ENCODE data around the gene HPF1. TPM values are rescaled to one million over a fixed set of nuclear protein-coding genes. Genes with fewer than 3 reads are reported as not detected.

The HPF1 gene
- total and polyA plus RNA-seq, 10 donors, result 15.7 to 47.6 (median 22.4) TPM

DNA sequence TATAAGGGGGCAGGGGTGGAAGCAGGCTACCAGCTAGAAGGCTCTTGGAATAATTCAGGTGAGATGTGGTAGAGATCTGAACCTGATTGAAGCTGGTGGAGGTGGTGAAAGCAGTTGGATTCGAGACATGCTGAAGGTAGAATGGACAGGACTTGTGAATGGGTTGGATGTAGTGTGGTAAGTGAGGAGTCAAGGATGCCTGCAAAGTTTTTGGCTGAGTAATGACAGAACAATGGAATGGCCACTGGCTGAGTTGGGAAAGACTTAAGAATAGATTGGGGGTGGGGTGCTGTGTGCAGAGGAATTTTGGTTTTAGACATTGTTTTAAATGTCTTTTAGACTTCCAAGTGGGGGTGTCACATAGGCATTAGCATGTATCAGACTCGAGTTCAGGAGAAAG is 33.5 kb downstream of the HPF1 start:
- Histone ChIP-seq H3K4me1 (no peaks in the 10 kb centered on the region), H3K4me3 (no peak overlapping the region), H3K9me3 (no peaks in the 10 kb centered on the region), H3K27me3 (replicated peaks in 1 of 7) (no peaks in the 10 kb centered on the region), H3K36me3 (peaks cover 0 to 67% (median 9%) of the 10 kb centered on the region in 6 donors), H3K27ac (no peak overlapping the region)
- intact Hi-C loops (cut with DNase I; ENCODE audit: low total_unique reads), result no loop called here
- TF ChIP-seq CTCF (IDR thresholded peaks at IDR 0.05 in 8 of 11, conservative IDR thresholded peaks at IDR 0.05 in 3 of 11) (no peak), POLR2A (IDR thresholded peaks at IDR 0.05) (no peak), POLR2AphosphoS5 (IDR thresholded peaks at IDR 0.05) (no peak)
- WGBS, 5 donors, result 88 to 96% (median 89%) methylated on average over 2 of the region's 2 CpGs
- no peak for DNase-seq

- Histone ChIP-seq H3K4me3 (no peak overlapping the region), H3K4me1 (no peaks in the 10 kb centered on the region), H3K36me3 (peaks cover 0 to 66% (median 10%) of the 10 kb centered on the region in 6 donors), H3K27me3 (replicated peaks in 1 of 7) (no peaks in the 10 kb centered on the region), H3K9me3 (no peaks in the 10 kb centered on the region), H3K27ac (no peak overlapping the region)
- TF ChIP-seq CTCF (IDR thresholded peaks at IDR 0.05 in 8 of 11, conservative IDR thresholded peaks at IDR 0.05 in 3 of 11) (no peak), POLR2A (IDR thresholded peaks at IDR 0.05) (no peak), POLR2AphosphoS5 (IDR thresholded peaks at IDR 0.05) (no peak)
- 92 to 95% (median 93%) methylated on average over 9 of the region's 9 CpGs for WGBS, 5 donors
- DNase-seq, result no peak
- intact Hi-C loops (cut with DNase I; ENCODE audit: low total_unique reads), result no loop called here
These were observed 34.4 kb downstream of the HPF1 start for GRCh38 chr4:169723207-169723965.

GRCh38 chr4:169720529-169720928 is 37.2 kb downstream of the HPF1 start:
- 88 to 96% (median 96%) methylated on average over 7 of the region's 7 CpGs for WGBS, 5 donors
- Histone ChIP-seq H3K27me3 (replicated peaks in 1 of 7) (no peaks in the 10 kb centered on the region), H3K4me3 (no peak overlapping the region), H3K36me3 (peaks cover 0 to 73% (median 19%) of the 10 kb centered on the region in 6 donors), H3K27ac (no peak overlapping the region), H3K9me3 (no peaks in the 10 kb centered on the region), H3K4me1 (no peaks in the 10 kb centered on the region)
- DNase-seq, result no peak
- intact Hi-C loops (cut with DNase I; ENCODE audit: low total_unique reads), result no loop called here
- TF ChIP-seq POLR2A (IDR thresholded peaks at IDR 0.05) (no peak), CTCF (IDR thresholded peaks at IDR 0.05 in 8 of 11, conservative IDR thresholded peaks at IDR 0.05 in 3 of 11) (no peak), POLR2AphosphoS5 (IDR thresholded peaks at IDR 0.05) (no peak)

DNA sequence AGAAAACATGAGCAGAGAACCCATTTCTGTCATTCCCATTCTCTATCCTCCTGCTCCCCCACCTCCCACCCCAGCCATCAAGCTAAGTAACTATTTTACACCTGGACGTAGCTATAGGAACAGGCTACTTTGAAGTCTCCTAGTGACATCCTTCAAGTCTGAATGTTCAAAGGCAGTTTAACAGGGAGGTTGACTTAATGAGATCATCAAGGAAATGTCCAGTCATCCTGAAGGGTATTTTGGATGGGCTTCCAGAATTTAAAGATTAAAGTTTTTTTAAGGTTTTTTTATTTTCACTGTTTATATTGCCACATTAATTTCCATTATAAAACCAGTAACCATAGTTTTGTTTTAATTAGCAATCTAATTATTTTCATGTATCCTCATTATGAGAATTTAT is 41.1 kb downstream of the HPF1 start:
- 84 to 97% (median 90%) methylated on average over 1 of the region's 1 CpG for WGBS, 5 donors
- H3K9me3 ChIP-seq, result no peaks in the 10 kb centered on the region
- H3K36me3 ChIP-seq, result peaks cover 0 to 91% (median 28%) of the 10 kb centered on the region in 6 donors
- no peaks in the 10 kb centered on the region for H3K27me3 ChIP-seq (replicated peaks in 1 of 7)
- no peaks in the 10 kb centered on the region for H3K4me1 ChIP-seq
- H3K27ac ChIP-seq, result no peak overlapping the region
- no peak overlapping the region for H3K4me3 ChIP-seq
- intact Hi-C loops (cut with DNase I; ENCODE audit: low total_unique reads), result no loop called here
- no peak for TF ChIP-seq CTCF (IDR thresholded peaks at IDR 0.05 in 8 of 11, conservative IDR thresholded peaks at IDR 0.05 in 3 of 11)
- TF ChIP-seq POLR2A (IDR thresholded peaks at IDR 0.05), result no peak
- no peak for TF ChIP-seq POLR2AphosphoS5 (IDR thresholded peaks at IDR 0.05)
- no peak for DNase-seq
